NCI-H82 treated with DMSO at 0.1 percent for 48 hours (cell line): ENCODE data around the gene TSPAN1.

Experiments
- DNase-seq: peaks from one replicate; lab custom pipeline; 2025; ENCODE audit not compliant: unreplicated experiment; lab: John Stamatoyannopoulos, UW

The TSPAN1 gene

GRCh38 chr1:46186076-46186475 lies 11.2 kb downstream of the TSPAN1 start:
- DNase-seq: no peak

- DNase-seq: no peak
Measured at GRCh38 chr1:46187106-46187869, 12.4 kb downstream of the TSPAN1 start.

GRCh38 chr1:46188295-46189030 lies 13.6 kb downstream of the TSPAN1 start:
- DNase-seq: no peak

GRCh38 chr1:46190539-46190938 lies 15.7 kb downstream of the TSPAN1 start:
- no peak for DNase-seq

- DNase-seq: no peak
Measured at GRCh38 chr1:46191033-46191701, 16.3 kb downstream of the TSPAN1 start.

GRCh38 chr1:46192171-46192570 lies 17.3 kb downstream of the TSPAN1 start:
- no peak for DNase-seq

GRCh38 chr1:46193285-46193684 lies 18.4 kb downstream of the TSPAN1 start:
- DNase-seq: no peak

- DNase-seq: no peak
Measured at GRCh38 chr1:46193984-46194570, 19.2 kb downstream of the TSPAN1 start.

- DNase-seq: no peak
Measured at GRCh38 chr1:46194641-46195193, 19.8 kb downstream of the TSPAN1 start.

GRCh38 chr1:46196609-46197008 lies 21.7 kb downstream of the TSPAN1 start:
- DNase-seq: no peak

- DNase-seq: no peak
Measured at GRCh38 chr1:46197560-46197963, 22.7 kb downstream of the TSPAN1 start.

GRCh38 chr1:46197964-46198811 lies 23.3 kb downstream of the TSPAN1 start, which contains the start of gene POMGNT1:
POMGNT1 (minus strand) TSS chr1:46198434; CDS start chr1:46197821, 613 bp downstream.
- DNase-seq: no peak

- no peak for DNase-seq
Measured at GRCh38 chr1:46199233-46199749, 24.4 kb downstream of the TSPAN1 start.

- DNase-seq: no peak
Measured at GRCh38 chr1:46203738-46204405, 29.0 kb downstream of the TSPAN1 start.

- no peak for DNase-seq
Measured at GRCh38 chr1:46204406-46204742, 29.5 kb downstream of the TSPAN1 start.

GRCh38 chr1:46205141-46205540 lies 30.3 kb downstream of the TSPAN1 start:
- DNase-seq: no peak

GRCh38 chr1:46205791-46206190 lies 30.9 kb downstream of the TSPAN1 start:
- no peak for DNase-seq

- DNase-seq: no peak
Measured at GRCh38 chr1:46206399-46206798, 31.5 kb downstream of the TSPAN1 start.

GRCh38 chr1:46210561-46210960 lies 35.7 kb downstream of the TSPAN1 start:
- no peak for DNase-seq

- DNase-seq: no peak
Measured at GRCh38 chr1:46211051-46211450, 36.2 kb downstream of the TSPAN1 start.
